ENCODE results near the gene BLTP2.
"Not testable (repeated sequence)": the region's sequence is repeated elsewhere in the genome, so short reads cannot be mapped to it uniquely, and the experiment has no call there.

BLTP2 gene

GRCh38 chr17:28644787-28645575, at the start of gene BLTP2:
BLTP2 (minus strand) TSS chr17:28645158; CDS start chr17:28645056, 102 bp downstream.
- peak; percentile 97 for DNase-seq (ENCODE audit: low spot score)

GRCh38 chr17:28693869-28694268, 48.9 kb upstream of the BLTP2 start:
- DNase-seq (ENCODE audit: low spot score), result no peak

GRCh38 chr17:28689011-28689410, 44.1 kb upstream of the BLTP2 start:
- no peak for DNase-seq (ENCODE audit: low spot score)

- no peak for DNase-seq (ENCODE audit: low spot score)
Measured at GRCh38 chr17:28688481-28688880, 43.5 kb upstream of the BLTP2 start.

- no peak for DNase-seq (ENCODE audit: low spot score)
Measured at GRCh38 chr17:28686296-28686695, 41.3 kb upstream of the BLTP2 start.

- no peak for DNase-seq (ENCODE audit: low spot score)
Measured at GRCh38 chr17:28685366-28685765, 40.4 kb upstream of the BLTP2 start.

- no peak for DNase-seq (ENCODE audit: low spot score)
Measured at GRCh38 chr17:28684963-28685362, 40.0 kb upstream of the BLTP2 start.

GRCh38 chr17:28682655-28683054, 37.7 kb upstream of the BLTP2 start:
- DNase-seq (ENCODE audit: low spot score), result no peak

GRCh38 chr17:28675980-28676379, 31.0 kb upstream of the BLTP2 start:
- DNase-seq (ENCODE audit: low spot score), result no peak

GRCh38 chr17:28675490-28675889, 30.5 kb upstream of the BLTP2 start:
- no peak for DNase-seq (ENCODE audit: low spot score)

- DNase-seq (ENCODE audit: low spot score), result no peak
Measured at GRCh38 chr17:28669918-28670317, 25.0 kb upstream of the BLTP2 start.

GRCh38 chr17:28667870-28668269, 22.9 kb upstream of the BLTP2 start:
- no peak for DNase-seq (ENCODE audit: low spot score)

- no peak for DNase-seq (ENCODE audit: low spot score)
Measured at GRCh38 chr17:28665994-28666393, 21.0 kb upstream of the BLTP2 start.

GRCh38 chr17:28663723-28664122, 18.8 kb upstream of the BLTP2 start:
- no peak for DNase-seq (ENCODE audit: low spot score)

GRCh38 chr17:28662527-28662829, 17.5 kb upstream of the BLTP2 start:
- DNase-seq (ENCODE audit: low spot score), result no peak

GRCh38 chr17:28661635-28662526, 16.9 kb upstream of the BLTP2 start, which contains the start of the genes SDF2 and SUPT6H:
SDF2 (minus strand) TSS chr17:28661906; CDS start chr17:28661876, 30 bp downstream.
SUPT6H (plus strand) TSS chr17:28662205; CDS start chr17:28673402, 11,197 bp downstream.
- peak; percentile 97 for DNase-seq (ENCODE audit: low spot score)

- DNase-seq (ENCODE audit: low spot score), result not testable (repeated sequence)
Measured at GRCh38 chr17:28659497-28659881, 14.5 kb upstream of the BLTP2 start.

GRCh38 chr17:28658766-28659496, 14.0 kb upstream of the BLTP2 start:
- not testable (repeated sequence) for DNase-seq (ENCODE audit: low spot score)

- not testable (repeated sequence) for DNase-seq (ENCODE audit: low spot score)
Measured at GRCh38 chr17:28658342-28658741, 13.4 kb upstream of the BLTP2 start.

GRCh38 chr17:28657756-28658155, 12.8 kb upstream of the BLTP2 start:
- DNase-seq (ENCODE audit: low spot score), result no peak

- DNase-seq (ENCODE audit: low spot score), result no peak
Measured at GRCh38 chr17:28655160-28655559, 10.2 kb upstream of the BLTP2 start.

- no peak for DNase-seq (ENCODE audit: low spot score)
Measured at GRCh38 chr17:28648698-28649097, 3.7 kb upstream of the BLTP2 start.
